ENCODE measurements around the gene NT5C2.
A peak's percentile ranks its signal among the peaks of the same experiment; 100 is the strongest.
"Not testable (repeated sequence)": the region's sequence is repeated elsewhere in the genome, so short reads cannot be mapped to it uniquely, and the experiment has no call there.

NT5C2 gene

GRCh38 chr10:103184615-103185014, 8.5 kb downstream of the NT5C2 start:
- Histone ChIP-seq H3K9me2 (replicated peaks; ENCODE audit: low read depth, low read length) (no peaks in the 10 kb centered on the region), H4K20me1 (ENCODE audit: insufficient read depth, low read length, poor library complexity, severe bottlenecking) (peaks cover 54% of the 10 kb centered on the region), H2AFZ (ENCODE audit: low read length) (no peak overlapping the region), H3K4me3 (ENCODE audit: low read length, poor library complexity, severe bottlenecking) (peak overlapping the region; percentile 49), H3K4me2 (ENCODE audit: low read depth, low read length, poor library complexity, severe bottlenecking) (peak overlapping the region; percentile 66), H3K36me3 (ENCODE audit: insufficient read depth, low read length) (peaks cover 13% of the 10 kb centered on the region), H3K9me3 (ENCODE audit: insufficient read depth, low read depth, low read length) (no peaks in the 10 kb centered on the region), H3F3A (ENCODE audit: low read depth) (peaks cover 8% of the 10 kb centered on the region; the same call in 1 of the 2 replicates), H3K9ac (ENCODE audit: low read depth, low read length, poor library complexity, severe bottlenecking) (peak overlapping the region; percentile 41), H3K4me1 (ENCODE audit: insufficient read depth, low read length, poor library complexity, severe bottlenecking) (peaks cover 78% of the 10 kb centered on the region), H3K79me2 (ENCODE audit: insufficient read depth, low read length) (peaks cover 94% of the 10 kb centered on the region), H3K27me3 (ENCODE audit: insufficient read depth, low read length, poor library complexity, severe bottlenecking) (no peaks in the 10 kb centered on the region)
- no peak for TF ChIP-seq EZH2phosphoT487 (IDR thresholded peaks at IDR 0.05; ENCODE audit: borderline replicate concordance)
- no peak for TF ChIP-seq CTCF (conservative IDR thresholded peaks at IDR 0.05; ENCODE audit: low read length)

GRCh38 chr10:103183991-103184451, 9.1 kb downstream of the NT5C2 start:
- peak overlapping the region; percentile 49 for H3K4me3 ChIP-seq (ENCODE audit: low read length, poor library complexity, severe bottlenecking)
- H3K9me2 ChIP-seq (replicated peaks; ENCODE audit: low read depth, low read length); H3K9me3 ChIP-seq (ENCODE audit: insufficient read depth, low read depth, low read length); H2AFZ ChIP-seq (ENCODE audit: low read length); H3K27me3 ChIP-seq (ENCODE audit: insufficient read depth, low read length, poor library complexity, severe bottlenecking); H3F3A ChIP-seq (ENCODE audit: low read depth): not testable (repeated sequence)
- peaks cover 55% of the 10 kb centered on the region for H4K20me1 ChIP-seq (ENCODE audit: insufficient read depth, low read length, poor library complexity, severe bottlenecking)
- peaks cover 94% of the 10 kb centered on the region for H3K79me2 ChIP-seq (ENCODE audit: insufficient read depth, low read length)
- peak overlapping the region; percentile 66 for H3K4me2 ChIP-seq (ENCODE audit: low read depth, low read length, poor library complexity, severe bottlenecking)
- H3K4me1 ChIP-seq (ENCODE audit: insufficient read depth, low read length, poor library complexity, severe bottlenecking), result peaks cover 83% of the 10 kb centered on the region
- peak overlapping the region; percentile 41 for H3K9ac ChIP-seq (ENCODE audit: low read depth, low read length, poor library complexity, severe bottlenecking)
- H3K36me3 ChIP-seq (ENCODE audit: insufficient read depth, low read length), result peaks cover 19% of the 10 kb centered on the region

- peak overlapping the region; percentile 72 for H3K9ac ChIP-seq (ENCODE audit: low read depth, low read length, poor library complexity, severe bottlenecking)
- peaks cover 83% of the 10 kb centered on the region for H3K4me1 ChIP-seq (ENCODE audit: insufficient read depth, low read length, poor library complexity, severe bottlenecking)
- peak overlapping the region; percentile 64 for H3K4me3 ChIP-seq (ENCODE audit: low read length, poor library complexity, severe bottlenecking)
- H3K4me2 ChIP-seq (ENCODE audit: low read depth, low read length, poor library complexity, severe bottlenecking), result peak overlapping the region; percentile 66
- H3K9me2 ChIP-seq (replicated peaks; ENCODE audit: low read depth, low read length), result no peaks in the 10 kb centered on the region
- H3F3A ChIP-seq (ENCODE audit: low read depth), result peaks cover 8% of the 10 kb centered on the region; the same call in 1 of the 2 replicates
- peaks cover 37% of the 10 kb centered on the region for H4K20me1 ChIP-seq (ENCODE audit: insufficient read depth, low read length, poor library complexity, severe bottlenecking)
- no peak for TF ChIP-seq CTCF (conservative IDR thresholded peaks at IDR 0.05; ENCODE audit: low read length)
- no peak for TF ChIP-seq EZH2phosphoT487 (IDR thresholded peaks at IDR 0.05; ENCODE audit: borderline replicate concordance)
- H3K36me3 ChIP-seq (ENCODE audit: insufficient read depth, low read length), result peaks cover 37% of the 10 kb centered on the region
- H3K27me3 ChIP-seq (ENCODE audit: insufficient read depth, low read length, poor library complexity, severe bottlenecking), result no peaks in the 10 kb centered on the region
- no peaks in the 10 kb centered on the region for H3K9me3 ChIP-seq (ENCODE audit: insufficient read depth, low read depth, low read length)
- no peak overlapping the region for H2AFZ ChIP-seq (ENCODE audit: low read length)
- peaks cover 94% of the 10 kb centered on the region for H3K79me2 ChIP-seq (ENCODE audit: insufficient read depth, low read length)
These were observed 11.8 kb downstream of the NT5C2 start for GRCh38 chr10:103181244-103181643.

- Histone ChIP-seq H3K9me2 (replicated peaks; ENCODE audit: low read depth, low read length) (no peaks in the 10 kb centered on the region), H3K4me1 (ENCODE audit: insufficient read depth, low read length, poor library complexity, severe bottlenecking) (peaks cover 85% of the 10 kb centered on the region), H3K27me3 (ENCODE audit: insufficient read depth, low read length, poor library complexity, severe bottlenecking) (no peaks in the 10 kb centered on the region), H3K4me3 (ENCODE audit: low read length, poor library complexity, severe bottlenecking) (peak overlapping the region; percentile 64), H3K9ac (ENCODE audit: low read depth, low read length, poor library complexity, severe bottlenecking) (peak overlapping the region; percentile 72), H3K79me2 (ENCODE audit: insufficient read depth, low read length) (peaks cover 94% of the 10 kb centered on the region), H2AFZ (ENCODE audit: low read length) (no peak overlapping the region), H3K4me2 (ENCODE audit: low read depth, low read length, poor library complexity, severe bottlenecking) (peak overlapping the region; percentile 66), H3F3A (ENCODE audit: low read depth) (peaks cover 8% of the 10 kb centered on the region; the same call in 1 of the 2 replicates), H3K9me3 (ENCODE audit: insufficient read depth, low read depth, low read length) (no peaks in the 10 kb centered on the region), H4K20me1 (ENCODE audit: insufficient read depth, low read length, poor library complexity, severe bottlenecking) (peaks cover 36% of the 10 kb centered on the region), H3K36me3 (ENCODE audit: insufficient read depth, low read length) (peaks cover 43% of the 10 kb centered on the region)
- TF ChIP-seq CTCF (conservative IDR thresholded peaks at IDR 0.05; ENCODE audit: low read length), result no peak
- no peak for TF ChIP-seq EZH2phosphoT487 (IDR thresholded peaks at IDR 0.05; ENCODE audit: borderline replicate concordance)
These were observed 12.6 kb downstream of the NT5C2 start for GRCh38 chr10:103180491-103180890.

All from Loucy (cell line).